ENCODE results near the gene TUNAR. TPM values are rescaled to one million over a fixed set of nuclear protein-coding genes. Genes with fewer than 3 reads are reported as not detected.
"Not testable (repeated sequence)": the region's sequence is repeated elsewhere in the genome, so short reads cannot be mapped to it uniquely, and the experiment has no call there.

Gene TUNAR
- total RNA-seq, 1 donor from 2014 or later, result not detected

DNA sequence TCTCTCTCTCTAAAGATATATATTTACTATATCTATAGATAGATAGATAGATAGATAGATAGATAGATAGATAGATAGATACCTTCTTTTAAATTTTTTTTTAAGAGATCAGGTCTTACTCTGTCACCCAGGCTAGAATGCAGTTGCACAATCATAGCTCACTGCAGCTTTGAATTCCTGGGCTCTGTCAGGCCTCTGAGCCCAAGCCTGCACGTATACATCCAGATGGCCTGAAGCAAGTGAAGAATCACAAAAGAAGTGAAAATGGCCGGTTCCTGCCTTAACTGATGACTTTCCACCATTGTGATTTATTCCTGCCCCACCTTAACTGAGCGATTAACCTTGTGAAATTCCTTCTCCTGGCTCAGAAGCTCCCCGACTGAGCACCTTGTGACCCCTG lies 91.4 kb downstream of the TUNAR start:
- not testable (repeated sequence) for DNase-seq (ENCODE audit: low read depth)

Other genes with a start within 250 kb of the TUNAR start
- not detected in 2 replicates for gene TCL1B, start 190.4 kb upstream of the TUNAR start, total RNA-seq
- gene TCL1A, start 162.7 kb upstream of the TUNAR start, total RNA-seq, result not detected in 2 replicates
- gene C14orf132, start 162.5 kb downstream of the TUNAR start, total RNA-seq, result 30.2 and 35.7 TPM in 2 replicates